HG02588 (cell line): ENCODE data around the gene KDM3A.
"Not testable (repeated sequence)": the region's sequence is repeated elsewhere in the genome, so short reads cannot be mapped to it uniquely, and the experiment has no call there.

Experiments used
- ATAC-seq: cut with Tn5 transposase; IDR thresholded peaks from one replicate; pipeline ENCODE4 v1.9.1; 2021; ENCODE audit warnings: mild to moderate bottlenecking, moderate library complexity; ENCODE audit not compliant: unreplicated experiment

The KDM3A gene

DNA sequence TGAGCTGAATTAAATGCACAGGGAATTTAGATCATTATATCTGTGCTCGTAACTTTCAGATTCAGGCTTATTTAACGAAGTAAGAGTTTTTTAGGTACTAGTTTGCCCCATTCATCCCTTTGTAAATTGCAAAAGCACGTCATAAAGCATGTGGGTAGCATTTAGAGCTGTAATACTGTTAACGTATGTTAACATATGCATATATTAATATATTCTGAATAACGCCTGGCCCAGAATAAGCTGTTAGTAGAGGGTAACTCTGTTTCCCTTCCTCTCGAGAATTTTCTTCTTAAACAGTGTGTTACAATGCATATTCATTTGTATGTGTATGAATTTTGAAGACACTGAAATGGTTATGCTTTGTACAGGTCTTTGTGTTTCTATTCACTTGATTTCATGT lies 30.5 kb downstream of the KDM3A start:
- ATAC-seq, result no peak

DNA sequence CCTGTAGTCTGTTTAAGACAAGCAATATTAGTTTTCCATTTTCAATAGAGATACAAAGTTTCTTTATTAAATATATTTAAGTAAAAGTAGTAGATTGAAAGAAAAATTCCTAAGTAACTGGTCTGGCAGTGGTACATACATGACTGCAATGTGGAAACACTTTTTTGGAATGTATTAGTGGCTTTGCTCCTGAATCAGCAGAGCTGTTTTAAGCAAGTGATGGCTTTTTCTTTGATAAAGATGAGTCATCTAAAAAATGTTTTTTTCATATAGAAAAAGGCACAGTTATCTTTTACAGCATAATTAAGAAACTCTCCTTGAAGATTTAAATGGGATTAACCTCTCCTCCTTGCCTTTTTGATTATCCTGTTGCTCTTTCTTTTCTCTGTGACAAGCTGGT lies 34.9 kb downstream of the KDM3A start:
- ATAC-seq, result no peak

DNA sequence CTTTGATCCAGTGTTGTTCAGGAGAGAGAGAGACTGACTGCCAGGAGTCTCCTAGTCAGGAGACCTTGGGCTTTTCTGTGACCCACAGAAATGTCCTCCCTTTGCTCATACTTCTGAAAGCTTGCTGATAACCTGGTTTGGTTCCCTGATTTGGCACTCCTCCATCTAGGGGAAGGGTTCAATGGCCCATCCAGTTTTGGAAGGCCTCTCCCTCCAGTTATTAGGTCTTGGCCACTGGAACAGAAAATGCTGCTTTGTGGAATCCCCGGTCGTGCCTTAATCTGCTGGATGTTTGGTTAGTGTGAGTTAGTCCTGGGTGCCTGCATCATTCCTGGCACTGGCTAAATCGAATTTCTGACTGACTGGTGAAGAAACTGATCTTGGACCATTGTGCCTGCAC lies 35.7 kb downstream of the KDM3A start:
- no peak for ATAC-seq

DNA sequence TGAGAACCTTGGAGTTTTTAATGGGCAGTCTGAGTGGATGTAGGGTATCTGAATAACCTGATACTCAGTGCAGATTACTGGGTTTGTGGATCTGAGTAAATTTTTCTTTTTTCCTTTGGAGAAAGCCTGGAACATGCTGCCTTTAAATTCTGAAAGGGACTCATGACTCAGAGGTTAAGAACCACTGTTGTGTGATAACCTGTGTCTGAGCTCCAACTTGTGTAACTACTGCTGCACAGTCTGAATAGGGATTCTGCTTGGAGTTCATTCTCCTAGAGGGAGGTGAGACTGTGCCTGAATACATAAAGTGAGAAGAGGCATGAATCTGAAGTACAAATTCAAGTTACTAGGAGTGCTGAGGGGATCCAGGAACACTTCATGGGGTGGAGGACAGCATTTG lies 36.2 kb downstream of the KDM3A start:
- no peak for ATAC-seq

DNA sequence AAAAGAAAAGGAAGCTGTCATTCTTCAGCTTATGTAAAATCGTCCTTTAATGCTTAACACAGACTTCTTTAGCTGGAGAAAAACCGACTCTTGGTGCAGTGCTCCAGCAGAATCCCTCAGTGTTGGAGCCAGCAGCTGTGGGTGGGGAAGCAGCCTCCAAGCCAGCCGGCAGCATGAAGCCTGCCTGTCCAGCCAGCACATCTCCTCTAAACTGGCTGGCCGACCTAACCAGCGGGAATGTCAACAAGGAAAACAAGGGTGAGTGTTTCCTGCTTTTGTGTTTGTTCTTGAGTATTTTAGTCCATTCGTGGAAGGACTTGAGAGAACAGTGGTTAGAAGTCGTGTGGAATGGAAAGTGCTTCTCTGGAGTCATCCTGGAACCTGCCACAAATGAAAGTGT lies 38.9 kb downstream of the KDM3A start:
- ATAC-seq, result no peak

DNA sequence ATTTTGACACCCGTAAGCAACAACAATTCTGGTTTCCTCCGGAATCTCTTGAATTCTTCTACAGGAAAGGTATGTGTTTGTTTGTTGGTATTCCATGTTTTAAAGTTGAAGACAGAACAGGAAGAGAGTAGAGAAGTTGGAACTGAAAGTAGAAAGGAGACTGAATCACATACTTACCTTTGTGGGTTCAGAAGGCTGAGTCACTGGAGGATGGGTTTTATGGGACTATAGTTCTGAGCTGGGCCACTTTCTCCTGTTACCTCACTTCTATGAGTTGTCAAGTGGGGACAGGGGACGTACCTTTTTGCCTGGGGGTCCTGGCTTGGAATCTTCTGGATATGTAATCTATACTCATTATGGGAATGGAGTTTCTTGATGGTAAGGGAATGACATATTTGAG lies 40.9 kb downstream of the KDM3A start:
- no peak for ATAC-seq

DNA sequence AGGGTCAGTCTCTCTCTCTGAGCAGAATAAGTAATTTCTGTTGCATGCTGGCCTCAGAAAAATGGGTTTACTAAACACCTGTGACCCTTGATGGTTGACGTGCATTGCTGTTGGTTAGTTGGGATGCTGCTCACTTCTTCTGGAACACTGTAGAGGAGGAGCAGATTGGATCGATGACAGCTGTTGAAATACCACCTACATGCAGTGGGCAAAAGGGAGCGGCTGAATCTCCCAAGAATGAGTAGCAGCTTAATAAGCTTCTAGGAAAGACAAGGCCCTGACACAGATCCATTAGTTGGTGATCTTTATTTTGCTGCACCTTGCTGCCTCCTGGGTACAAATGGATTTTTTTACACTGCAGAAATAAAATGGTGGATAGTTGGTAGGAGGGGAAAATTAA lies 43.2 kb downstream of the KDM3A start:
- no peak for ATAC-seq

DNA sequence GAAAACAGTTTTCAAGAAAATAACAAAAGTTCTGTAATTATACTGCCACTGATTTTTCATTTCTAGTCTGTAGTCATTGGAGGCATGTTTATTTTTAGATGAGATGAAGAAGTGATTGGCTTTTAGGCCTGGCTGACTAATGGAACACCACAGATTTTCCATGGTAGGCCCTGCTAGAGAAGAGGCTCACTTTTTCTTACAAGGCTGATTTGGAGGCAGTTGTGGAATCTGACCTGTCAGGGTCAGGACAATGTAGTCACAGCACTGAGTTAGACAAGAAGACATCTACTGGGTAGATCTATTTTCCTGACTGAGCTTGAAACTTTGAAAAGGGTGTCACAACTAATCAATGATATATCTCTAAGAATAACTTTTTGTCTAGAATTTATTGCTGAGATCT lies 43.9 kb downstream of the KDM3A start:
- no peak for ATAC-seq

DNA sequence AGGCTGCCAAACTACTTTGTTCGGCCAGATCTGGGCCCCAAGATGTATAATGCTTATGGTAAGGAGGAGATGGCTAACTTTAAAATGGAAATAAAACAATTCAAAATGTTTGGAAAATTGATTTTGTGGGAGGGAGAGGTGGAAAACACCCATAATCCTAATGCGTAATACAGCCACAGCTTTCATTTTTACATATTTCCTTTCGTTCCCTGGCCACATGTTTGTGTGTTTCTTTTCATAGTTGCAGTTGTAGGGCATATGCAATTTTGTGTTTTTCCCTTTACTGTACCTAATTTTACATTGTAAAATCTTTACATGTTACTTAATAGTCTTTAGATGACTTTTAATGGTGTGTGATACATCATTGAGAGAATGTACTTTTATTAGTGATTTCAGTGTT lies 44.6 kb downstream of the KDM3A start:
- ATAC-seq, result no peak

DNA sequence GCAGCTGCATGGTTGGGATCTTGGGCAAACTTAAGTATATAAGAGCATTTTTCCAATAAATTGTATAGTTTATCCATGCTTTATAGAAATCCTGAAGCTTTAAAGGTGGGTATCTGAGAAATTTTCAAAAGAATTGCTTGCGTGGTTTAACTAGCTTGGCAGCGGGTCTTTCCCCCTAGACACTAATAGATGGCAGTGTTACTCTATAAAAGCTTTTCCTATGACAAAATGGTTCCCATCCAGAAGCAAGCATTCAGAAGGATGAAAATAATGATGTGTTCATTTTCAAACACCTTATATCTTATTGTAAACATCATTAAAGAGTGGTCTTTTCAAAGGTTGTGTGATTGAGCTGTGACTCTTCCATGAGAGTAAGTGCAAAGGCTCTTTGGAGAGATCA lies 45.9 kb downstream of the KDM3A start:
- no peak for ATAC-seq

DNA sequence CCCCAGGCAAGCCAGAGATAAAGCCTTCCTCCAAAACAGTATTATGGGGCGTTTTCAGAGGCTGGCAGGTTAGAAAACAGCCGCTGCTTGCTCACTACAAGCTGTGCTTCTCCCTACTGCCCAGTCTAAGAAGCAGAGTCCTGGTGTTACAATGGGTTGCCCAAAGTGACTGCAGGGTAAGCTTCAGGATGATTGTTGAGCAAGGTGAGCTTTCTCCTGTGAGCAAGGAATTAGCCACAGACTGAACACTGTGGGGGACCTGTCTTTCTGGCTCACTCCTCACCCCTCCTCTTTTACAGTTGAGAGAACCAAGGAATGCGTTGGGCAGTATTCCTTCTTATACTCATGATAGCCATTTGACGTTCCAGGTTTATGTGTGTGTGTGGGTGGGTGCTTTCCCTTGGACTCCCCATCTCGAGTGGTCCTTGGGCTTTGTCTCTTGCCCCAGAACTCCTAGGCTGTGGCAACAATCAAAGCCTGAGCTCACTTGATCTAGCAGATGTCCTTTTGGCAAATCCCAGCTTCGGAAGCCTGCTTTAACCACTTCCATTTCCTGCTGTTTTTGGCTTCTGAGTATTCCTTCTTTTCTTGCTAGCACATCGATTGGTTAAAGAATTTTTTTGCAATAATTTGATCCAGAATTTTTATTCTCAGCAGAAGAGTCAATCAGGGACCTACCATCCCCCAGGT lies 47.5 kb downstream of the KDM3A start:
- ATAC-seq, result no peak

DNA sequence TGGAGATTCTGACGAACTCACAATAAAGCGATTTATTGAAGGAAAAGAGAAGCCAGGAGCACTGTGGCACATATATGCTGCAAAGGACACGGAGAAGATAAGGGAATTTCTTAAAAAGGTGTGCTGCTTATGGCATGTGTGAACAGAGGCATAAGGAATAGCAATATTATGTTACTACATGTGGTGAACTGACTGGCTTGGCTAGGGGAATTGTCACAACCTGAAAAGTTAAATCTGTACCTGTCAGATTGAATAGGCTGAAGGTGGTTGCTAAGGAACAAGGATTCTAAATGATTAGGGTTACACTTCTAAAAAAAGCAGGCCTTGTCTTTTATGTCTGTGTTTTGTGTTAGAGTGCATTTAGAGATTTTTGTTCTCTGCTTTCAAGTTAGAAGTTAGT lies 48.4 kb downstream of the KDM3A start:
- no peak for ATAC-seq

DNA sequence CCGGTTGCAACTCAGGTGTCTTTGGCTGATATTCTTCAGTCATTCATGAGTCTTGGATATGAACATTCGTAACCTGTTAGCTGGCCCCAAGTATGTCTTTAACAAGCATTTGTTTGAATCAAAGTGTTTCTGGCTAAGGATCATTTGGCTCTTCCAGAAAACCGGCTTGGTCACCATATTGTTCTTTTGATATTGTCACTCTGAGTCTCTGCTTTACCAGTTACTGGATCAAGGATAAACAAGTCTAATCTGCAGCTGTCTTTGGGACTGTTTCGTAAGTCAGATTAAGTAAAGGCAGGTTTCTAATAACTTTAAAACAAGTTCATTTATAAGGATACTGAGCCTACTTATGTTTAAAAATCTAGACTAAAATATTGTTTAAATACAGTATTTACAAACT lies 49.1 kb downstream of the KDM3A start:
- ATAC-seq, result no peak

DNA sequence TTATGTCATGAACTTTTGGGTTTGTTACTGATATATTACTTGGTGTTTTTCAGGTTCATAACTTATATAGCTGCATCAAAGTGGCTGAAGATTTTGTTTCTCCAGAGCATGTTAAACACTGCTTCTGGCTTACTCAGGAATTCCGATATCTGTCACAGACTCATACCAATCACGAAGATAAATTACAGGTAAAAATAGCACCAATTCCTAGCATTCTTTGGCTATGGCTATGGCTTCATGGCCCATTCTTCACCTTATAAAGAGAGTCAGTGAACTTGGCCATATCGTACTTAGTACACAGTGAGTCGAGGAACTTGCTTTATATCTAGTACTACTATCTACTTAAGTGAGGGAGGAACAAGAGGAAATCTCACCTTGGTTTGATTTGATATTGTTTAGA lies 49.9 kb downstream of the KDM3A start:
- ATAC-seq, result no peak

DNA sequence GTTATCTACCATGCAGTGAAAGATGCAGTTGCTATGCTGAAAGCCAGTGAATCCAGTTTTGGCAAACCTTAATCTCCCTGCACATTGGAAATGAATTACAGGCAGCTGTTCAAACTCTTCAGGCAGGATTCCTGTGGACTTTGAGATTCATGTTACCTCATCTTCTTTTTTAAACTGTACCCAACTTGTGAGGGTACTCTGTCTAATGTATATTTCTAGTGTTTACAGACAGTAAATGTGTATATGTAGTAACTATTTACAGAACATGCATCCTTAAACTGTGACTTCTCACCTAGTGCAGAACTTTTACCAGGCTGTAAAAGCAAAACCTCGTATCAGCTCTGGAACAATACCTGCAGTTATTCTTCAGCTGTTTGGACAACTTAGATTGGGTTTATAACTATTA lies 50.9 kb downstream of the KDM3A start:
- no peak for ATAC-seq

DNA sequence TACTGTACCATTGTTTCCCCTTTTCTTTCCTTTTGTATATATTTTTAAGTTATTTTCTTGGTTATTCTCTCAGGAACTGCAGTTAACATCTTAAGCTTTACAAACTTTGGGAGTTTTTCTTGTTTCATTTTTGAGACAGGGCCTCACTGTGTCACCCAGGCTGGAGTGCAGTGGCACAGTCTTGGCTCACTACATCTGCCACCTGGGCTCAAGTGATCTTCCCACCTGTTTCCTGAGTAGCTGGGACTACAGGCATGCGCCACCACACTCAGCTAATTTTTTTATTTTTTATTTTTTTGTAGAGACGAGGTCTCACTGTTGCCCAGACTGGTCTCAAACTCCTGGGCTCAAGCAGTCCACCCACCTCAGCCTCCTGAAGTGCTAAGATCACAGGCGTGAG lies 55.2 kb downstream of the KDM3A start:
- ATAC-seq, result not testable (repeated sequence)

DNA sequence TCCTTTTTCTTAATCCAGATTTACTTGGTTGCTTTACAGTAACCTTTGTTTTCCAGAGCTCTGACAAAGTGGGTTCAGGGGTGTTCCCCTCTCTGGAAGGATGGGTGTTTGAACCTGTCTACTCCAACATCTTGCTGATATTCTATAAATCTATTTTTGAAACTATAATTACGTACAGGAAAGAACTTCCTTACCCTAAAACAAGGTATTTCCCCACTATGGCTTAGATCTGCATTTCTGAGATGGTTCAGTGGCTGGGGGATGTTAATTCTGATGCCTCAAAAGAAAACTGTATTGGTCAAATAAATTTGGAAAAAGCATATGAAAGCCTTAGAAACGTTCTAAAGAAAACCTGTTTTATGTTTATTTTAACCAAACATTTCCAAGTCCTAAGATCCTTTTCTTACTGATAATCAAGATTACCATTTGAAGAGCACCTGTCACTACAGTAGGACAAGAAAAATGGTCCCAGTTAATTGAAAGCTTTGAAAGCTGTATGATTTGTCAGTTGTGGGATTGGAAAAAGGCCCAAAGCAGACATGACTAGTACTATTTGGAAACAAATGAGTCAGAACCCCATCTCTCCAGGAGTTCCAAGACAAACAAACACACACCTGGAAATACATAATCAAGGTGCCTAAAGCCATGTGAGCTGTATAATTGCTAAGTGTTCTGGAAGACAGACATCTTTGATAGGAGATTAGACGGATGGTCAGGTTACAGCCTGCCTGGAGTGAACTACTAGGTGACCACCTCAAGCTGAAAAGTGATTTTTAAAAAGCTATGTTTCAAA lies 57.5 kb downstream of the KDM3A start:
- no peak for ATAC-seq

DNA sequence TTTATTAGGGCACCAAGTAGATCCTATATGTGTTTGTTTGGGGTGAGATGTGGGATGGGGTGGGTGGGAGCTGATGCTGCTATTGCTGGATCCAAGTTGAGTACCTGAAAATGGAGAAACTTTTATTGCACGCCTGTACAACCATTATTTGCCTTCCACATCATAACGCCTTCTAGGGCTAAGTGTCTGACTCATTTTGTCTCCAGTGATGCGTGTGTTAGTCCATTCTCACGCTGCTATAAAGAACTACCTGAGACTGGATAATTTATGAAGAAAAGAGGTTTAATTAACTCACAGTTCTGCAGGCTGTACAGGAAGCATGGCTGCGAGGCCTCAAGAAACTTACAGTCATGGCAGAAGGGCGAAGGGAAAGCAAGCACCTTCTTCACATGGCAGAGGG lies 58.2 kb downstream of the KDM3A start:
- no peak for ATAC-seq

DNA sequence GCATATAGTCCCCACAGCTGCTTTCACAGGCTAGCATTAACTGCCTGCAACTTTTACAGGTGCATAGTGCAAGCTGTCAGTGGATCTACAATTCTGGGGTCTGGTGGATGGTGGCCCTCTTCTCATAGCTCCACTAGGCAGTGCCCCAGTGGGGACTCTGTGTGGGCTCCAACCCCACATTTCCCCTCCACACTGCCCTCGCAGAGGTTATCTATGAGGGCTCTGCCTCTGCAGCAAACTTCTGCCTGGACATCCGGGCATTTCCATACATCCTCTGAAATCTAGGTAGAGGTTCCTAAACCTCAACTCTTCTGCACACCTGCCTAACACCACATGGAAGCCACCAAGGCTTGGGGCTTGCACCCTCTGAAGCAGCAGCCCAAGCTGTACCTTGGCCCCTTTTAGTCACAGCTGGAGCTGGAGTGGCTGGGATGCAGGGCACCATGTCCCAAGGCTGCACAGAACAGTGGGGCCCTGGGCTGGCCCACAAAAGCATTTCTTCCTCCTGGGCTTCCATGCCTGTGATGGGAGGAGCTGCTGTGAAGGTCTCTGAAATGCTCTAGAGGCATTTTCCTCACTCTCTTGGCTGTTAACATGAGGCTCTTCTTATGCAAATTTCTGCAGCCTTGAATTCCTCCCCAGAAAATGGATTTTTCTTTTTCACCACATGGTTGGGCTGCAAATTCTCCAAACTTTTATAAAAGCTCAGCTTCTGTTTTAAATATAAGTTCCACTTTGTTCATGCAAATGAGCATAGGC lies 59.3 kb downstream of the KDM3A start:
- ATAC-seq, result no peak

DNA sequence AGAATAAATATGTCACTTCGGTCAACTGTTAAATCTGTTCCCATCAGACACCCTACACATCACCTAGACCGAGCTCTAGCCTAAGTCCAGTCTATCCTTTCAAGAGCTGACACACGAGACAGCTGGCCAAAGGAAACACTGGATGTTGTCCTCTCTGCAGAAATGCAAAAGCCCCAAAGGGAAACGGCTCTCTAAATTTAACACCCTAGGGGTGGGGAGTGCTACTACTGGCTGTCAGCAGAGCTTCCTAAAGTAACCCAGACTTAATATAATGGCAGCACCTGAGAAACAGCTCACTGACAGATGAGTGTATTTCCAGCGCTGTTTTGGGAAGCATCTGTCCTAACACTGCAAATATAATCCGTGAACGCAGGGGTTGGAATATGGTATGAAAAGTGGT lies 66.4 kb downstream of the KDM3A start:
- ATAC-seq, result no peak

DNA sequence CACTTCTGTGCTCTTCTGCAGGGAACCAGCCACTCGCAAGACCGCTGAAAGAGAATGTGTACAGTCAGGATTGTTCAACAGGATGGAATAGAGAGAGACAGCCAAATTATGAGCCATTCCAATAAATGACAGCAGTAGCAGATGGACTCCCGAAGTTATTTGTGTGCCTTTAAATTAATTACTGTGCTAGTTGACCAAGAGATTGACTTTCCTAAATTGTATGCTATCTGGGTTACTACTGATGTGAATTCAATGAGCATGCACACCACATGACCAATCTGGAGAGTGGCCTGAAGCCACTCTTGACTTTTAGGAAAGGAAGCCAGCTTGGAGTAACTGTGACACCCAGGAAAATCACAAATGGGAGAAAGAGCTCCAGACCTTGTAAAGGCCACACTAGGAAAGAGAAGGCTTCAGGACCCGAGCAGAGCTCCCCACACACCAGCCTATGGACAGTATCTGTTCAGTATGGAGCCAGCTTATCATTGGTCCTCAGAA lies 69.3 kb downstream of the KDM3A start:
- no peak for ATAC-seq

DNA sequence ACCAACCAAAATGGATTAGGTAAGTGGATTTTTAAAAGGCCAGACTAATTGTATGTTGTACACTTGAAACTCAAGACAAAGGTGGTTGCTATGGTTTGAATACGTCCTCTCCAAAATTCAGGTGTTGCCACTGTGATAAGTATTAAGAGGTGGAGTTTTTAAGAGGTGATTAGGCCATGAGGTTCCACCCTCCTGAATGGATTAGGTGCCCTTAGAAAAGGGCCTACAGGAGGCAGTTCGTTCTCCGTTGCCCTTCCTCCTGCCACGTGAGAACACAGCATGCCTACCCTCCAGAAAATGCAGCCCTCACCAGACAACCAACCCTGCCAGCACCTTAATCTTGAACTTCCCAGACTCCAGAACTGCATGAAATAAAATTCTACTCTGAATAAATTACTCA lies 70.9 kb downstream of the KDM3A start:
- ATAC-seq, result no peak
